ENCODE measurements around the gene TMPRSS11A.

GRCh38 chr4:67928546-67928945 is 34.7 kb downstream of the TMPRSS11A start:
- TF ChIP-seq SP1 (IDR thresholded peaks at IDR 0.05) (no peak), TARDBP (IDR thresholded peaks at IDR 0.05) (no peak), FOXM1 (IDR thresholded peaks at IDR 0.05; ENCODE audit: borderline replicate concordance) (no peak), HDGF (IDR thresholded peaks at IDR 0.05; ENCODE audit: borderline replicate concordance) (no peak)

Measured in HEK293T (cell line).